Lower leg skin (tissue), 3 donors: Measurements from ENCODE around the gene ANKRD42.

ENCODE experiments used
- POLR2A ChIP-seq, 2 donors: fragments of 450-650 bp; IDR thresholded peaks; one replicate each; pipeline ENCODE4 v1.6.1; 2016 to 2017; ENCODE audit warnings: antibody characterized with exemption in 2 of 2, mild to moderate bottlenecking in 1 of 2, moderate library complexity in 1 of 2
- TF ChIP-seq, protein P1 (sequence below), 3 donors: fragments of 450-650 bp; IDR thresholded peaks; one replicate each; pipeline ENCODE4 v1.5.1; 2016; ENCODE audit warnings: antibody characterized with exemption in 3 of 3, mild to moderate bottlenecking in 3 of 3, moderate library complexity in 2 of 3

GRCh38 chr11:83241291-83241946, 47.9 kb downstream of the ANKRD42 start:
- TF ChIP-seq, protein P1, sequence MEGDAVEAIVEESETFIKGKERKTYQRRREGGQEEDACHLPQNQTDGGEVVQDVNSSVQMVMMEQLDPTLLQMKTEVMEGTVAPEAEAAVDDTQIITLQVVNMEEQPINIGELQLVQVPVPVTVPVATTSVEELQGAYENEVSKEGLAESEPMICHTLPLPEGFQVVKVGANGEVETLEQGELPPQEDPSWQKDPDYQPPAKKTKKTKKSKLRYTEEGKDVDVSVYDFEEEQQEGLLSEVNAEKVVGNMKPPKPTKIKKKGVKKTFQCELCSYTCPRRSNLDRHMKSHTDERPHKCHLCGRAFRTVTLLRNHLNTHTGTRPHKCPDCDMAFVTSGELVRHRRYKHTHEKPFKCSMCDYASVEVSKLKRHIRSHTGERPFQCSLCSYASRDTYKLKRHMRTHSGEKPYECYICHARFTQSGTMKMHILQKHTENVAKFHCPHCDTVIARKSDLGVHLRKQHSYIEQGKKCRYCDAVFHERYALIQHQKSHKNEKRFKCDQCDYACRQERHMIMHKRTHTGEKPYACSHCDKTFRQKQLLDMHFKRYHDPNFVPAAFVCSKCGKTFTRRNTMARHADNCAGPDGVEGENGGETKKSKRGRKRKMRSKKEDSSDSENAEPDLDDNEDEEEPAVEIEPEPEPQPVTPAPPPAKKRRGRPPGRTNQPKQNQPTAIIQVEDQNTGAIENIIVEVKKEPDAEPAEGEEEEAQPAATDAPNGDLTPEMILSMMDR (IDR thresholded peaks at IDR 0.05), result no peak
- TF ChIP-seq POLR2A (IDR thresholded peaks at IDR 0.05), result no peak
